Stimulated activated memory B cell treated with anti-CD40 and anti-IgM and Interleukin-4, amounts not matched to agents 10 μg/mL and 1 μg/mL and 100 μg/mL, for 72 hours (primary cell): ENCODE measurements around the gene RMND1.
"Not testable (repeated sequence)": the region's sequence is repeated elsewhere in the genome, so short reads cannot be mapped to it uniquely, and the experiment has no call there.

Experiments
- ATAC-seq: fragments of 150-1000 bp; cut with Tn5 transposase; 2 replicates; pipeline ENCODE4 v1.10.0; 2021
- H3K27ac Mint-ChIP-seq: one replicate; pipeline ENCODE4 v1.8.0; 2022; ENCODE audit warnings: mild to moderate bottlenecking, mixed read lengths
- H3K27me3 Mint-ChIP-seq: one replicate; pipeline ENCODE4 v1.8.0; 2022; ENCODE audit warnings: mixed read lengths
- H3K36me3 Mint-ChIP-seq: one replicate; pipeline ENCODE4 v1.8.0; 2022; ENCODE audit warnings: mixed read lengths
- H3K4me1 Mint-ChIP-seq: one replicate; pipeline ENCODE4 v1.8.0; 2022; ENCODE audit warnings: mixed read lengths
- H3K4me3 Mint-ChIP-seq: one replicate; pipeline ENCODE4 v1.8.0; 2022; ENCODE audit warnings: mild to moderate bottlenecking, moderate library complexity, mixed read lengths
- H3K9me3 Mint-ChIP-seq: one replicate; pipeline ENCODE4 v1.8.0; 2022; ENCODE audit warnings: mixed read lengths

RMND1 gene

DNA sequence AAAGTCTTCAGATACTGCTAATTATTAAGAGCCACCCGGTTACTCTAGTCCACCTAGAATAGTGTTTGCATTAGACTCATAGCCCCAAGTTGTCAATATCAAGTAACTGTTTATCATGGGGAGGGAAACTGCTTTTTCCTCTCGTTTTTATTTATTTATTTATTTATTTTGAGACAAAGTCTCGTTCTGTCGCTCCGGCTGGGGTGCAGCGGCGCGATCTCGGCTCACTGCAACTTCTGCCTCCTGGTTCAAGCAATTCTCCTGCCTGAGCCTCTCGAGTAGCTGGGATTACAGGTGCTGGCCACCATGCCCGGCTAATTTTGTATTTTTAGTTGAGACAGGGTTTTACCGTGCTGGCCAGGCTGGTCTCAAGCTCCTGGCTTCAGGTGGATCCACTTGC lies 25.8 kb upstream of the RMND1 start:
- no peak for ATAC-seq

DNA sequence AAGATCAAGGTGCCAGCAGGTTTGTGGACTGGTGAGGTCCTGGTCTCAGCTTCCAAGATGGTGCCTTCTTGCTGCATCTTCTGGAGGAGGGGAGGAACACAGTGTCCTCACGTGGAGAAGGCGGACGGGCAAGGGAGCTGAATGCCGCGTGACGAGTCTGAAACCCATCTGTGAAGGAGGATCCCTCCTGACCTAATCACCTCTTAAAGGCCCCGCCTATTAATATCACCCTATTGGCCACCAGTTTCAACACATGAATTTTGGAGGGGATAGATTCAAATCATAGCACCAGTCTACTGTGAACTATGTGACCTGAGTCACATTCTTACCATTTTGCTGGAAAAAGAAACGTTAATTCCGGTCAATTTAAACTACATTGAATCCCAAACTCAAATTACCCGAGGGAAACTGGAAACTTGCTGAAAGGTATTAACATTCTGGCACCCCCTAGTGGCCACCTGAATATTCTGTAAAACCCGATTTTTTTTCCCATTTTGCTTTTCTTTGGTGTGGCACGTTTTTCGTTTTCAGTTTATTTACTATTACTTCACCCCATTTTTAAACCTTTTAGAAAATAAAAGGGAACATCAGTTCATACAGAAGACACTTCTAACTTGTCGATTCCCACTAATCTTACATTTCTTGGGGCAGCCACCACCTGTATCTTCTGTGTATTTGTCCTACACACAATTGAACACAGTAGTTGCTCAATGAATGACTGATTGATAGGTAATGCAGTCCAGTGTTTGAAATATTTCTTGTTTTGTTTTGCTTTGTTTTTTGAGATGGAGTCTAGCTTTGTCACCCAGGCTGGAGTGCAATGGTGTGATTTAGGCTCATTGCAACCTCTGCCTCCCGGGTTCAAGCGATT lies 24.0 kb upstream of the RMND1 start:
- ATAC-seq = no peak
- Mint-ChIP-seq H3K4me3 (peak overlapping the region; percentile 26), H3K36me3 (no peaks in the 10 kb centered on the region)

More for the DNA sequence above, 25.8 kb upstream of the RMND1 start:
- Mint-ChIP-seq H3K9me3 (no peaks in the 10 kb centered on the region), H3K4me1 (peaks cover 28% of the 10 kb centered on the region), H3K27me3 (no peaks in the 10 kb centered on the region), H3K27ac (no peak overlapping the region), H3K4me3 (no peak overlapping the region), H3K36me3 (no peaks in the 10 kb centered on the region)

DNA sequence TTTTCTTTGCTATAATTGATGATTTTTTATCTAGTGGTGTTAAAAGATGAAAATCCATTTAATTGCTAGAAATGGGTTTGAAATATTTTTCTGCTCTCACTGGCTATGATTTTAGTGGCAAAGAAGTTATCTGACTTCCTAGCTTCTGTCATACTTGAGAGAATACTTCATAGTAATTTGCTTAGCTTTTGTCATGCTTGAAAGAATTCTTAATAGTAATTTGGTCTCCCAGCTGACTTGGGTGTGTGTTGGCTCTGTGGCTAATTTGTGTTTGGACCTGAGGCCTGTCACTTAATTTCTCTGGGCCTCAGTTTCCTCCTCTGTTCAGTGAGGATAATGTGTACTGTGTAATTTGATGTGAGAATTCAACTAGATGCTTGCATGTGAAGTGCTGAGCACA lies 12.8 kb upstream of the RMND1 start:
- ATAC-seq = no peak
- no peak overlapping the region for H3K4me3 Mint-ChIP-seq
- peaks cover 17% of the 10 kb centered on the region for H3K4me1 Mint-ChIP-seq
- H3K36me3 Mint-ChIP-seq = peaks cover 36% of the 10 kb centered on the region
- no peaks in the 10 kb centered on the region for H3K9me3 Mint-ChIP-seq
- H3K27me3 Mint-ChIP-seq = no peaks in the 10 kb centered on the region
- peak overlapping the region; percentile 13 for H3K27ac Mint-ChIP-seq

More for the DNA sequence above, 24.0 kb upstream of the RMND1 start:
- no peaks in the 10 kb centered on the region for H3K27me3 Mint-ChIP-seq
- no peaks in the 10 kb centered on the region for H3K9me3 Mint-ChIP-seq
- H3K27ac Mint-ChIP-seq = no peak overlapping the region
- H3K4me1 Mint-ChIP-seq = peaks cover 10% of the 10 kb centered on the region

DNA sequence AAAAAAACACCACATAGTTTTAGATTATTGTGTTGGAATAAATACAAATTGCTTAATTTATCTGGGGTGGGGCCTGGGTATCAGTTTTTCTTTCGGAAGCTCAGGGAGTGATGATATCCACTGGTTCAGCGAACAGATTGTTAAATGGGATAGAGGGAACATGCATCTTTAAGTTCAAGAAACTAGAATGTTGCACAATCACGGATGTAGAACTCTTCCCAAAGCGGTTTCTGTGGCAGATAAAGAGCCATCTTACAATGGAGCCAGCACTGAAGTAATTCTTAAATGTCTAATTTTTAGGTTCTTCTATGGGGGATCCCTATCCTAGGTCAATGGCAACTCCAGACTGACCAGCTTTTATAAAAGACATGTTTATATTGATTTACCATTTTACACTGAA lies 9.7 kb upstream of the RMND1 start:
- Mint-ChIP-seq H3K36me3 (peaks cover 28% of the 10 kb centered on the region), H3K4me3 (no peak overlapping the region), H3K4me1 (peaks cover 17% of the 10 kb centered on the region), H3K9me3 (no peaks in the 10 kb centered on the region), H3K27ac (no peak overlapping the region), H3K27me3 (no peaks in the 10 kb centered on the region)
- ATAC-seq = no peak

DNA sequence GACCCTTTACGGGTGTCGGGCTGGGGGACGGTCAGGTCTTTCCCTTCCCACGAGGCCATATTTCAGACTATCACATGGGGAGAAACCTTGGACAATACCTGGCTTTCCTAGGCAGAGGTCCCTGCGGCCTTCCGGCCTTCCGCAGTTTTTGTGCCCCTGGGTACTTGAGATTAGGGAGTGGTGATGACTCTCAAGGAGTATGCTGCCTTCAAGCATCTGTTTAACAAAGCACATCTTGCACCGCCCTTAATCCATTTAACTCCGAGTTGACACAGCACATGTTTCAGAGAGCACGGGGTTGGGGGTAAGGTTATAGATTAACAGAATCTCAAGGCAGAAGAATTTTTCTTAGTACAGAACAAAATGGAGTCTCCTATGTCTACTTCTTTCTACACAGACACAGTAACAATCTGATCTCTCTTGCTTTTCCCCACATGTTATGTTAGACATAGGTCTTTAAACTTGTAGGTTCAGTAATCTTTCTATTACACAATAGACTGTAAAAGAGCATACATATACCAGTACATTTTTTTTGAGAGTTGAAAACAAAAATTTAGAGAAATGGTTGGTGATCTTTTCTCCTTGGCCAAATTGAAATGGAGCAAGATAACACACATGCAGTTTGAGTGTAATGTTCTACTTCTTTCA lies 3.9 kb upstream of the RMND1 start:
- H3K36me3 Mint-ChIP-seq = peaks cover 12% of the 10 kb centered on the region
- not testable (repeated sequence) for H3K27ac Mint-ChIP-seq, H3K9me3 Mint-ChIP-seq, ATAC-seq, H3K4me3 Mint-ChIP-seq, H3K27me3 Mint-ChIP-seq
- H3K4me1 Mint-ChIP-seq = peaks cover 14% of the 10 kb centered on the region

DNA sequence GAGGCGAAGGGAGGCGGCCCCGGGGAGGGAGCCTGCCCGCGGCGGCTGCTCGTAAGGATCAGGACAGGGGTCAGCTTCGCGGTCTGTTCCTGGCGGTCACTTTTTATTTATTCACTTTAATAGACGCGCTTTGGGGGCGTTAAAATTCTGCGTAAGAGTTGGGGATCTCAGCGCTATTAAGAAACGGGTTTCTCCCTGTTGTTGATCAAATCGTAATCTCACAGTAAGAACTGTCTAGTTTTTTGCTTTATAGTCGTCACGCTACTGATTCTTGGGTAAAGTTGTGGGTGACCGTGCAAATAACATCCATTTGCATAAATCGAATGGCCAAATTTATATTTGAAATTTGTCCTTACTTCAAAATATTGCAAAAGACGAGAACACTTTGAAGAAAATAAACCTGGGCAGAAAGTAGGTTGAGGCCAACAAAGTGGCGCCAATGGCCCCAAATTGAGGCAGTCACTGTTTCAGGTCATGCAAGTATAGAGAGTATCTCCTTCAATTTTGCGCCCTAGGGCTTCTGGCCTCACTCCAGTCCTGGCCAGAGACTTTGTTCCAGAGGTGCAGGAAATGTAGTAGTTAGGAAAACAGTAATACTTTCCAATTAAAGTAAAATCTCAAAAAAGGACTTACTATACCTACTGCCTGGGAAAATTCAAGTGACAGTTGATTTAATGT lies 963 bp upstream of the RMND1 start:
- Mint-ChIP-seq H3K4me3 (peak overlapping the region; percentile 92), H3K4me1 (peaks cover 25% of the 10 kb centered on the region), H3K9me3 (peaks cover 2% of the 10 kb centered on the region), H3K36me3 (peaks cover 14% of the 10 kb centered on the region), H3K27me3 (no peaks in the 10 kb centered on the region), H3K27ac (peak overlapping the region; percentile 94)
- no peak for ATAC-seq

DNA sequence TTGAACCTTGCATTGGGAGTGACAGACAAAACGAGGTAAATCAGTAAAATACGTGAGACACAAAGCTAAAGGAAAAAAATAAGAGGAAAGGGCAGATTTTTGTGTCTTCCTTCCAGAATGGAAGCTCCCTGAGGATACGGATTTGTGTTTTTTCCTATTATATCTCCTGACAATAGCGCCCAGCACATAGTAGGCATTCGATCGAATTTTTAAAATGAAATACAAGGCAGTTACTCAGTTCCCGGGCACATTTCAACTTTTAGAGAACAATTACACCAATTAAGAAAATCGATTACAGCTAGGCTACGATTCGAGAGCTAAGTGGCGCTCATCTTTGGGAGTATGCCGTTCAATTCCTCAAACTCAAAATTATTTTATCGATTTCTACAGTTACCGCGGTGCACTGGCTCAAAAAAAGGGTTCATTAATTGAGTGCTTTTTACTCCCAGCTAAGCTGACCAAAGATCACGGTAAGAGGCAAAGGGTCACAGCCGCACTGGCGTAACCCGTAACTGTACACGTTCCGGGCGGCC lies 443 bp downstream of the RMND1 start:
- peaks cover 19% of the 10 kb centered on the region for H3K4me1 Mint-ChIP-seq
- H3K4me3 Mint-ChIP-seq = peak overlapping the region; percentile 92
- peaks cover 2% of the 10 kb centered on the region for H3K9me3 Mint-ChIP-seq
- peak overlapping the region; percentile 94 for H3K27ac Mint-ChIP-seq
- H3K27me3 Mint-ChIP-seq = no peaks in the 10 kb centered on the region
- H3K36me3 Mint-ChIP-seq = peaks cover 6% of the 10 kb centered on the region
- no peak for ATAC-seq

DNA sequence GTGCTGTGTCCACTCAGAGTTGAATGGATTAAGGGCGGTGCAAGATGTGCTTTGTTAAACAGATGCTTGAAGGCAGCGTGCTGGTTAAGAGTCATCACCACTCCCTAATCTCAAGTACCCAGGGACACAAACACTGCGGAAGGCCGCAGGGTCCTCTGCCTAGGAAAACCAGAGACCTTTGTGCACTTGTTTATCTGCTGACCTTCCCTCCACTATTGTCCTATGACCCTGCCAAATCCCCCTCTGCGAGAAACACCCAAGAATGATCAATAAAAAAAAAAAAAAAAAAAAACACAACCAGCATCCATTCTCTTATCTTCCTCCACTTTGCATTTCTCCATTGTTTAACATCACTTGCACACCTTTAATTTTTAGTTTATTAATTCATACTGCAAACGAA lies 998 bp downstream of the RMND1 start:
- ATAC-seq, H3K9me3 Mint-ChIP-seq, H3K27me3 Mint-ChIP-seq, H3K36me3 Mint-ChIP-seq: not testable (repeated sequence)
- Mint-ChIP-seq H3K27ac (peak overlapping the region; percentile 94), H3K4me1 (peaks cover 19% of the 10 kb centered on the region), H3K4me3 (peak overlapping the region; percentile 92)

DNA sequence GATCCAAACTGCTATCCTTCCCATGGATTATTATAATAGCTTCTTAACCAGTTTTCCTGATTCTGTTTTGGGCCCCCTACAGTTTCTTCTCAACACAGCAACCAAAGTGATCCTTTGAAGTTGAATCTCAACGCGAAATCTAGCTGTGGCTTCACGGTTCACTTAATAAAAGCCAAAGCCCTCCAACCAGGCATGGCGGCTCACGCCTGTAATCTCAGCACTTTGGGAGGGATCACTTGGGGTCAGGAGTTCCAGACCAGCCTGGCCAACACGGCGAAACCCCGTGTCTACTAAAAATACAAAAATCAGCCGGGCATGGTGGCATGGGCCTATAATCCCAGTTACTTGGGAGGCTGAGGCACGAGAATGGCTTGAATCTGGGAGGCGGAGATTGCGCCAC lies 3.3 kb downstream of the RMND1 start:
- no peak for ATAC-seq
- H3K9me3 Mint-ChIP-seq = peaks cover 2% of the 10 kb centered on the region
- H3K27me3 Mint-ChIP-seq = no peaks in the 10 kb centered on the region
- H3K36me3 Mint-ChIP-seq = peaks cover 9% of the 10 kb centered on the region
- H3K4me3 Mint-ChIP-seq = no peak overlapping the region
- no peak overlapping the region for H3K27ac Mint-ChIP-seq
- H3K4me1 Mint-ChIP-seq = peaks cover 22% of the 10 kb centered on the region

DNA sequence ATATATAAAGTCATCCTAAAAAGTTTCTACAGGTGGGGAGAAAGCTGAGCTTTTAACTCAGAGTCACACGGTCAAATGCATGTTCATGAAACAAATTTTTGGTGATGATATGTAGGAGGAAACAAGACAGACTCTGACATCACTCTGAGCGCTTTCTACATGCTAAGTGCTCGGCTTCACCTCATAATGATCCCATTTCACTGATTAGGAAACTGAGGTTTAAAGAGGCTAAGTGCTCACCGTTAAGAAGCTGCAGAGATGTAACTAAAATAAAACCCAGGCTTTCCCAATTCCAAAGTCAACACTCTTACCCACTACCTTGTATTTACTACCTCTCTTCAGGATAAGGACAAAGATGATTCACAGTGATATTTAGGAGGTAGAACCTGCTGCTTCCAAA lies 4.7 kb downstream of the RMND1 start:
- ATAC-seq = no peak
- Mint-ChIP-seq H3K9me3 (peaks cover 2% of the 10 kb centered on the region), H3K27me3 (no peaks in the 10 kb centered on the region), H3K4me3 (no peak overlapping the region), H3K4me1 (peaks cover 25% of the 10 kb centered on the region), H3K36me3 (peaks cover 12% of the 10 kb centered on the region), H3K27ac (no peak overlapping the region)

DNA sequence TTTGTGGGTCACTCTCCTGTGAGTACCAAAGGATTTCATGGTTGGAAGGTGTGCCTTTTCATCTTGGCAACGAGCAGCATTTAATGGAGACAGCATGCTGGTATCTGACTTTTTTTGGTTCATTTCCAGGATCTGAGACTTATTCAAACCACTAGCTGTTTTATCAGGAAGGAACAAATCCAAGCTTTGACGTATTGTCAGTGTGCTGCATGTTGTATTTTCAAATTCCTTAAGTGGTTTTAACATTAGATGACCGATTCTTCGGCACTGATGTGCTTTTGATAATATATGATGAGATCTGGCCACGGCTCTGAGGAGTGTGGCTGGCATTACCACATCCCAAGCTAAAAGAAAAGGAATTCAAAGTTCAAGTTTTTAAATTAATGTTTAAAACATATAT lies 6.4 kb downstream of the RMND1 start:
- no peaks in the 10 kb centered on the region for H3K27me3 Mint-ChIP-seq
- H3K27ac Mint-ChIP-seq = no peak overlapping the region
- H3K4me3 Mint-ChIP-seq = no peak overlapping the region
- H3K4me1 Mint-ChIP-seq = peaks cover 31% of the 10 kb centered on the region
- no peak for ATAC-seq
- H3K9me3 Mint-ChIP-seq = peaks cover 2% of the 10 kb centered on the region
- H3K36me3 Mint-ChIP-seq = peaks cover 18% of the 10 kb centered on the region

DNA sequence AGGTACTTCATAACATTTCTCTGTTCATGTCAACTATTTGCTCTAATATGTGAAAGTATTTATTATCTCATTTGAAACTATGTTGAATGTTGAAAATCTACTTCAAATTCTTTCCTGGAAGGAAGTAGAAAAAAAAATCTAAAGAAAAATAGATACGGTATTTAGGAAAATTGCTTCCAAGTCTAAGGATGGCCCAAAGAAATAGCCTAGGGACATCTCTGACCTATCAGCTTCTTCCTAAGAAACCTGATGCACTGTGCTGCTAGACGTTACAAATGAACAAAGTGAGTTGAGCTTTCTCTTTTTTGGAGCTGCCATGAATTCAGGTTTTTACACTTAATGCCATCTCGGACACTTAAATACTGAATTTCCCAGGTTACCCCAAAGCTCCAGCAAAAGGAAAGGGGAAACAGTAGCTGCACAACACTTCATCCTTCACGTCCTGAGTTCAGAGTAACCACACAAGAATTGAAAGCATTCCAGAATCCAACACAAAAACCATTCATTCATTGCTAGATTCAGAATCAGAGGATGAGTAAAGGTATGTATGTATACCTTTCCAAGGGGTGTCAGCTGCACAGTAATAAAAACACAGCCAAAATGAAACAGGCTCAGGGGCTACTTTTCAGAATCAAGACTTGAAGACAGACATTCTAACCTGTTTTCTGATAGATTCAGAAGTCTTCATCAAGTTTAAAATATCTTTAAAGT lies 7.9 kb downstream of the RMND1 start:
- no peaks in the 10 kb centered on the region for H3K27me3 Mint-ChIP-seq
- peaks cover 29% of the 10 kb centered on the region for H3K4me1 Mint-ChIP-seq

DNA sequence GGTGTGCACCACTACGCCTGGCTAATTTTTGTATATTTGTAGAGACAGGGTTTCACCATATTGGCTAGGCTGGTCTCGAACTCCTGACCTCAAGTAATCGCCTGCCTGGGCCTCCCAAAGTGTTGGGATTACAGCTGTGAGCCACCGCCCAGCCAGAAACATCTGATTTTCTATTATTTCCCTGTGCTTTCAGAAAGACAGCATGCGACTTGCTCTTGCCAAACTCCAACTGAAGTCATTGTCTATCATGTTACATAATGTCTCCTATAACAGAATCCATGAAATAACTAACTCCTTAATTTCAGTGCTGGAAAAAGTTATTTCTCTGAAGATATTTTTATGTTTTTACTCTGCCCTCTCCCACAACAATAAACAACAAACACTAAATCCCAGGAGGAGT lies 8.5 kb downstream of the RMND1 start:
- no peak for ATAC-seq
- Mint-ChIP-seq H3K4me1 (peaks cover 28% of the 10 kb centered on the region), H3K4me3 (no peak overlapping the region), H3K27me3 (no peaks in the 10 kb centered on the region), H3K36me3 (peaks cover 13% of the 10 kb centered on the region), H3K9me3 (no peaks in the 10 kb centered on the region), H3K27ac (no peak overlapping the region)

More for the DNA sequence above, 7.9 kb downstream of the RMND1 start:
- no peak for ATAC-seq
- Mint-ChIP-seq H3K9me3 (no peaks in the 10 kb centered on the region), H3K27ac (no peak overlapping the region), H3K4me3 (no peak overlapping the region), H3K36me3 (peaks cover 12% of the 10 kb centered on the region)

DNA sequence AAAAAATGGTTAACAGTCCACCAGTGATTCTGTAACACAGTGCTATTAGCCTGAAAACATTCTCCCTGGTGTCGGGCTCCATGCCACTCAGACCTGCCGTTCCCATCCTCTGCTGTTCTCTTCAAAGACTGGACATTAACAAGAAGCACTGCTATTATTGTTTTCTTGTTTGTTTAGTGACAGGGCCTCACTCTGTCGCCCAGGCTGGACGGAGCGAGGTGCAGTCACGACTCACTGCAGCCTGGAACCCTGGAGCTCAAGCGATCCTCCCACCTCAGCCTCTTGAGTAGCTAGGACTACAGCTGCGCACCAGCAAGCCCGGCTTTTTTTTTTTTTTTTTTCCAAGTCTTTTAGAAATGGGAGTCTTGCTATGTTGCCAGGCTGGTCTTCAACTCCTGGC lies 9.6 kb downstream of the RMND1 start:
- ATAC-seq = no peak
- Mint-ChIP-seq H3K36me3 (peaks cover 22% of the 10 kb centered on the region), H3K27me3 (no peaks in the 10 kb centered on the region), H3K4me1 (peaks cover 33% of the 10 kb centered on the region), H3K27ac (no peak overlapping the region), H3K4me3 (no peak overlapping the region), H3K9me3 (no peaks in the 10 kb centered on the region)
